Fibroblast of lung (primary cell): ENCODE results near the gene XPNPEP3.

Source experiments
- CTCF ChIP-seq, 2 donors: IDR thresholded peaks in 1 of 2; conservative IDR thresholded peaks in 1 of 2; 1 replicate in 1 of 2; 2 replicates in 1 of 2; pipeline ENCODE4 v1.5.1; 2011 to 2012; ENCODE audit warnings: low read length in 2 of 2, control low read depth in 1 of 2, inconsistent platforms in 1 of 2, low read depth in 1 of 2, mild to moderate bottlenecking in 1 of 2
- EZH2 ChIP-seq: IDR thresholded peaks from 2 replicates; pipeline ENCODE4 v1.5.1; 2012; ENCODE audit warnings: low read length, control low read depth, mild to moderate bottlenecking; ENCODE audit errors: missing control alignments

DNA sequence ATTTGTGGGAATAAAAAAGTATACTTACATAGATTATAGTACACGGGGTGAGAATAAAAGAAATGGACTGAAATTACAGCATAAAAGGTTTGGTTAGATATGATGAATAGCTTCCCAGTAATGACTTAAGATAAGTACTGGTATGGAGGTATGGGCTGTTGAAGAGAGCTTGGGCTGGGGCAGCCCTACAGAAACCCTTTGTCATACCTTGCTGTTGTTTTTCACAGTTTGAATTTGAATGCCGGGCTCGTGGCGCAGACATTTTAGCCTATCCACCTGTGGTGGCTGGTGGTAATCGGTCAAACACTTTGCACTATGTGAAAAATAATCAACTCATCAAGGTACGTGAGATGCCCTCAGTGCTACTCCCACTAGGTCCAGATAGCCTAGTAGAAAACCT lies 51.9 kb downstream of the XPNPEP3 start:
- TF ChIP-seq CTCF (conservative IDR thresholded peaks at IDR 0.05 in 1 of 2, IDR thresholded peaks at IDR 0.05 in 1 of 2; ENCODE audit: low read depth in 1 of 2, low read length in 2 of 2) (no peak), EZH2 (no peak)
